ENCODE data around the gene LRRC8B. TPM values are rescaled to one million over a fixed set of nuclear protein-coding genes. Genes with fewer than 3 reads are reported as not detected.

Gene LRRC8B
- total and polyA plus RNA-seq, 9 of the 15 experiments (the other 6 are each of a cell fraction or from before 2014, with no cell fraction given): 4.3 to 43.7 (median 14.4) TPM

GRCh38 chr1:89608984-89609725, 84.5 kb downstream of the LRRC8B start:
- no TSS peak for BruUV-seq (replicated peaks)
- no peaks in the 10 kb centered on the region for H3K9me3 ChIP-seq (replicated peaks; ENCODE audit: control insufficient read depth, insufficient read depth, low read depth, low read length)
- CTCF ChIA-PET (ENCODE audit: low intra/inter-chr PET ratio): no interaction called here
- POLR2A ChIA-PET: interaction anchor here (0.6 kb wide), 1 partner anchor 20 kb away, joined by 3 read pairs; no protein-coding TSS in a partner anchor
- H3K27me3 ChIP-seq (ENCODE audit: control insufficient read depth in 2 of 2, insufficient read depth in 2 of 2, low read length in 2 of 2): no peaks in the 10 kb centered on the region
- H3K79me2 ChIP-seq (ENCODE audit: control insufficient read depth, insufficient read depth, low read length): no peaks in the 10 kb centered on the region
- no peak overlapping the region for H3K9ac ChIP-seq (ENCODE audit: insufficient read depth in 1 of 2, low read depth in 2 of 2, low read length in 2 of 2)
- TF ChIP-seq ESRRA (IDR thresholded peaks at IDR 0.05; ENCODE audit: borderline replicate concordance, low read depth): no peak
- no peak for TF ChIP-seq ZFP36 (IDR thresholded peaks at IDR 0.05; ENCODE audit: low read depth, low read length, partially characterized antibody)
- no peak for TF ChIP-seq ARID4B (CRISPR knock-in tag; IDR thresholded peaks at IDR 0.05)
- no peak for TF ChIP-seq ZNF609 (CRISPR knock-in tag; IDR thresholded peaks at IDR 0.05; ENCODE audit: borderline replicate concordance)
- no peak overlapping the region for H3K27ac ChIP-seq (ENCODE audit: extremely low read depth, low read depth, low read length)
- no peak for FAIRE-seq
- H3K4me1 ChIP-seq (replicated peaks in 1 of 2; ENCODE audit: control insufficient read depth in 2 of 2, insufficient read depth in 2 of 2, low read length in 2 of 2): peaks cover 12 to 14% of the 10 kb centered on the region in 2 experiments
- intact Hi-C loops (cut with micrococcal nuclease) (no loop called here), in situ Hi-C loops (cut with MboI) (no loop called here)
- H3K9me1 ChIP-seq (ENCODE audit: control insufficient read depth, insufficient read depth, low read length): no peaks in the 10 kb centered on the region
- H4K20me1 ChIP-seq (replicated peaks; ENCODE audit: control insufficient read depth, insufficient read depth, low read length): no peaks in the 10 kb centered on the region
- DNase-seq (ENCODE audit: extremely low read depth in 1 of 4, low spot score in 3 of 4): no peak
- no peak overlapping the region for H2AFZ ChIP-seq (ENCODE audit: low read depth, low read length)
- H3K36me3 ChIP-seq (ENCODE audit: control insufficient read depth, insufficient read depth, low read length): no peaks in the 10 kb centered on the region
- ATAC-seq: peak; percentile 15; the same call in 2 of the 3 replicates
- H3K4me3 ChIP-seq: no peak overlapping the region
- H3K4me2 ChIP-seq (ENCODE audit: insufficient read depth, low read length): no peak overlapping the region
- WGBS (ENCODE audit: insufficient coverage, low coverage, missing lambda C conversion rate): 72% methylated on average over 20 of the region's 20 CpGs
